ENCODE data around the gene HIGD1C.

HIGD1C gene

GRCh38 chr12:50990791-50991190, 38.4 kb downstream of the HIGD1C start:
- Histone ChIP-seq H3K27me3 (ENCODE audit: low read length) (no peaks in the 10 kb centered on the region), H4K20me1 (ENCODE audit: low read depth, low read length) (no peaks in the 10 kb centered on the region), H2AFZ (ENCODE audit: low read depth, low read length, severe bottlenecking) (no peak overlapping the region), H3F3A (ENCODE audit: insufficient read depth) (0 out of 2 replicates have a peak, but pooled peaks cover 5% of the 10 kb centered on the region), H3K4me3 (ENCODE audit: insufficient read depth, low read length, poor library complexity, severe bottlenecking) (no peak overlapping the region), H3K4me2 (ENCODE audit: low read depth, low read length, poor library complexity, severe bottlenecking) (no peak overlapping the region), H3K27ac (ENCODE audit: low read depth, low read length) (no peak overlapping the region), H3K9ac (ENCODE audit: low read length) (no peak overlapping the region), H3K9me3 (ENCODE audit: insufficient read depth, low read length) (no peaks in the 10 kb centered on the region), H3K79me2 (ENCODE audit: insufficient read depth, low read length) (no peaks in the 10 kb centered on the region), H3K36me3 (ENCODE audit: low read length) (peaks cover 7% of the 10 kb centered on the region; the same call in 1 of the 2 replicates), H3K9me2 (replicated peaks; ENCODE audit: insufficient read depth, low read length) (no peaks in the 10 kb centered on the region)
- no peak for TF ChIP-seq EZH2phosphoT487 (conservative IDR thresholded peaks at IDR 0.05; ENCODE audit: low read length)
- TF ChIP-seq CTCF (IDR thresholded peaks at IDR 0.05; ENCODE audit: insufficient read depth, low read length, poor library complexity, severe bottlenecking), result no peak

GRCh38 chr12:50991291-50991690, 38.9 kb downstream of the HIGD1C start:
- H3K9me3 ChIP-seq (ENCODE audit: insufficient read depth, low read length), result no peaks in the 10 kb centered on the region
- TF ChIP-seq EZH2phosphoT487 (conservative IDR thresholded peaks at IDR 0.05; ENCODE audit: low read length) (no peak), CTCF (IDR thresholded peaks at IDR 0.05; ENCODE audit: insufficient read depth, low read length, poor library complexity, severe bottlenecking) (no peak)
- H3K79me2 ChIP-seq (ENCODE audit: insufficient read depth, low read length), result no peaks in the 10 kb centered on the region

GRCh38 chr12:50992819-50993218, 40.5 kb downstream of the HIGD1C start:
- H3K4me2 ChIP-seq (ENCODE audit: low read depth, low read length, poor library complexity, severe bottlenecking), result no peak overlapping the region
- no peaks in the 10 kb centered on the region for H3K27me3 ChIP-seq (ENCODE audit: low read length)
- no peak overlapping the region for H3K4me3 ChIP-seq (ENCODE audit: insufficient read depth, low read length, poor library complexity, severe bottlenecking)
- no peak for TF ChIP-seq CTCF (IDR thresholded peaks at IDR 0.05; ENCODE audit: insufficient read depth, low read length, poor library complexity, severe bottlenecking)
- no peak for TF ChIP-seq EZH2phosphoT487 (conservative IDR thresholded peaks at IDR 0.05; ENCODE audit: low read length)
- peaks cover 7% of the 10 kb centered on the region; the same call in 1 of the 2 replicates for H3K36me3 ChIP-seq (ENCODE audit: low read length)
- H2AFZ ChIP-seq (ENCODE audit: low read depth, low read length, severe bottlenecking), result no peak overlapping the region
- H4K20me1 ChIP-seq (ENCODE audit: low read depth, low read length), result no peaks in the 10 kb centered on the region
- H3K27ac ChIP-seq (ENCODE audit: low read depth, low read length), result no peak overlapping the region
- H3K79me2 ChIP-seq (ENCODE audit: insufficient read depth, low read length), result no peaks in the 10 kb centered on the region
- H3K9me2 ChIP-seq (replicated peaks; ENCODE audit: insufficient read depth, low read length), result no peaks in the 10 kb centered on the region
- 0 out of 2 replicates have a peak, but pooled peaks cover 5% of the 10 kb centered on the region for H3F3A ChIP-seq (ENCODE audit: insufficient read depth)
- no peak overlapping the region for H3K9ac ChIP-seq (ENCODE audit: low read length)
- no peaks in the 10 kb centered on the region for H3K9me3 ChIP-seq (ENCODE audit: insufficient read depth, low read length)

More at GRCh38 chr12:50991291-50991690, 38.9 kb downstream of the HIGD1C start:
- H3K9ac ChIP-seq (ENCODE audit: low read length), result no peak overlapping the region
- H3K27me3 ChIP-seq (ENCODE audit: low read length), result no peaks in the 10 kb centered on the region
- H4K20me1 ChIP-seq (ENCODE audit: low read depth, low read length), result no peaks in the 10 kb centered on the region
- 0 out of 2 replicates have a peak, but pooled peaks cover 5% of the 10 kb centered on the region for H3F3A ChIP-seq (ENCODE audit: insufficient read depth)
- peaks cover 7% of the 10 kb centered on the region; the same call in 1 of the 2 replicates for H3K36me3 ChIP-seq (ENCODE audit: low read length)
- H3K4me2 ChIP-seq (ENCODE audit: low read depth, low read length, poor library complexity, severe bottlenecking), result no peak overlapping the region
- H3K9me2 ChIP-seq (replicated peaks; ENCODE audit: insufficient read depth, low read length), result no peaks in the 10 kb centered on the region
- no peak overlapping the region for H3K27ac ChIP-seq (ENCODE audit: low read depth, low read length)
- H3K4me3 ChIP-seq (ENCODE audit: insufficient read depth, low read length, poor library complexity, severe bottlenecking), result no peak overlapping the region
- H2AFZ ChIP-seq (ENCODE audit: low read depth, low read length, severe bottlenecking), result no peak overlapping the region

Measured in SU-DHL-6 (cell line).